ENCODE measurements around the gene PTPN7.
A peak's percentile ranks its signal among the peaks of the same experiment; 100 is the strongest.

Gene PTPN7

DNA sequence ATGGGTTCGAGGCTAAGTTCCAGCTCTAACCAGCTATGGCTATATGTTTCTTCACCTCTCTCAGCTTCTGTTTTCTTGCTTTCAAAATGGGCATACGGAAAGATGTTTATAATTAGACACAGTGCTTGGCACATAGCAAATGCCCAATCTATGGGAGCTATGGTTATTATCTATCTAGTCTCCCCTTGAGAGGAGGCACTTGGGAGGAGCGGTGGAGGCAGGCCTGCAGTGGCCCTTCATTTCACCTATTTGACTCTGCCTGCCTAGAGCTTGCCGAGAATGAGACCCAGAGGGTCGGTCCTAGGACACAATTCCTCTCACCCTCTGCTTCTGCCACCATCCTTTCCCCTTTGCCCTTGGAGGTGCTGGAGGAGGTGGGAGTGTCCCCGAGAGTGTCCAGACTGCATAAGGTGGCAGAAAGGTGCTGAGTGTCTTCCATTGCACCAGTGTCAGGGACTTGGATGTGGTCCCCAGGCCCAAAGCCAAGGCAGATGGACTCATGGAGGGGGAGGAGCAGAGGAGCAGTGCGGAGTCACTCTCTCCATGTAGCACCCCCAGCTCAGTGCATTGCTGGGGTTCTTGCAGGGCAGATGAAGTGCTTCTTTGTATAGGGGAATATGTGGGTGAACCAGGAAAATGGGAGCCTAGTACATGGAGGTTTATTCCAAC, 42.2 kb upstream of the PTPN7 start:
- TF ChIP-seq, protein P1, sequence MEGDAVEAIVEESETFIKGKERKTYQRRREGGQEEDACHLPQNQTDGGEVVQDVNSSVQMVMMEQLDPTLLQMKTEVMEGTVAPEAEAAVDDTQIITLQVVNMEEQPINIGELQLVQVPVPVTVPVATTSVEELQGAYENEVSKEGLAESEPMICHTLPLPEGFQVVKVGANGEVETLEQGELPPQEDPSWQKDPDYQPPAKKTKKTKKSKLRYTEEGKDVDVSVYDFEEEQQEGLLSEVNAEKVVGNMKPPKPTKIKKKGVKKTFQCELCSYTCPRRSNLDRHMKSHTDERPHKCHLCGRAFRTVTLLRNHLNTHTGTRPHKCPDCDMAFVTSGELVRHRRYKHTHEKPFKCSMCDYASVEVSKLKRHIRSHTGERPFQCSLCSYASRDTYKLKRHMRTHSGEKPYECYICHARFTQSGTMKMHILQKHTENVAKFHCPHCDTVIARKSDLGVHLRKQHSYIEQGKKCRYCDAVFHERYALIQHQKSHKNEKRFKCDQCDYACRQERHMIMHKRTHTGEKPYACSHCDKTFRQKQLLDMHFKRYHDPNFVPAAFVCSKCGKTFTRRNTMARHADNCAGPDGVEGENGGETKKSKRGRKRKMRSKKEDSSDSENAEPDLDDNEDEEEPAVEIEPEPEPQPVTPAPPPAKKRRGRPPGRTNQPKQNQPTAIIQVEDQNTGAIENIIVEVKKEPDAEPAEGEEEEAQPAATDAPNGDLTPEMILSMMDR (IDR thresholded peaks at IDR 0.05; ENCODE audit: low read depth, low read length): no peak
- DNase-seq (ENCODE audit: low read depth in 2 of 2): no peak
- H3K4me3 ChIP-seq (replicated peaks in 1 of 2; ENCODE audit: low read depth in 2 of 2, low read length in 2 of 2): no peak overlapping the region

- TF ChIP-seq, protein P1 (IDR thresholded peaks at IDR 0.05; ENCODE audit: low read depth, low read length): no peak
- no peak overlapping the region for H3K4me3 ChIP-seq (replicated peaks in 1 of 2; ENCODE audit: low read depth in 2 of 2, low read length in 2 of 2)
- no peak for DNase-seq (ENCODE audit: low read depth in 2 of 2)
Observed at GRCh38 chr1:202201971-202202370, 41.6 kb upstream of the PTPN7 start.

GRCh38 chr1:202201266-202201665, 40.9 kb upstream of the PTPN7 start:
- no peak for DNase-seq (ENCODE audit: low read depth in 2 of 2)
- no peak overlapping the region for H3K4me3 ChIP-seq (replicated peaks in 1 of 2; ENCODE audit: low read depth in 2 of 2, low read length in 2 of 2)
- TF ChIP-seq, protein P1 (IDR thresholded peaks at IDR 0.05; ENCODE audit: low read depth, low read length): no peak

DNA sequence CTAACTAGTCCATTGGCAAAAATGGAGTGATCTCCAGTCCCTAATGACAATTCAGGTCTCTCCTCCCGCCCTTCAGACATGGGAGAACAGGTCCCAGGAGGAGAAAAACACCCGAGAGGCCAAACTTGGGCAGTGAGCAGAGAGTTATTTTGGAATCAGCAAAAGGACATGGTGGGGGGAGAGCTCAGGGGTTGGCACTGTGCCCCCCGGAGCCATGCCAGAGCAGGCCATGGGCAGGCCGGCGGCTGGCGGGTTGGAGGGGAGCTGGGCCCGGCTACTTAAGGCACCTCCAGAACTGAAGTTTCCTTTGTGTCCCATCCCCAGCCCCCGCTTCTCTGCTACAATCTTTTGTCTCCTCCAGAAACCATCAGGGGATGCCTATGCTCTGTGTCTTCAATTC, 40.3 kb upstream of the PTPN7 start:
- DNase-seq (ENCODE audit: low read depth in 2 of 2): no peak
- TF ChIP-seq, protein P1 (IDR thresholded peaks at IDR 0.05; ENCODE audit: low read depth, low read length): no peak
- H3K4me3 ChIP-seq (replicated peaks in 1 of 2; ENCODE audit: low read depth in 2 of 2, low read length in 2 of 2): no peak overlapping the region

DNA sequence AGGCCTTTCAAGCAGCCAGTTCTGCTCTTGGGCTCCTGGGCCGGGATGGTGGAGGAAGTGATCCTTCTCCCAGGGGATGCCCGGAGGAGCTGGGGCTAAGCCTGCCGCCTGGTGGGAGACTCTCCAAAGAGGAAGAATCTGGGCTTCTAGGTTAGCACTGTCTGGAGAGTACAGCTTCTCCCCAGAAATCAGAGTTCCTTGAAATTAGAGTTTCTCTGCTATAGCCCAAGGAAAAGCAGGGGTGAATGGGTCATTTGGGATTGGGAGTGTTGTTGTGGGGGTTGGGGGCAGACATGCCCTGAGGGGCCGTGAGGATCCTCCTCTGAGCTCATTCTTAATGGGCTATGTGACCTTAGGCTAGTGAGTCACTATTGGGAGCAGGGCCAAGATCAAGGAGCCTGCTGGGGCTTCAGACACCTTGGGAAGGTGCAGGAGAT, 39.7 kb upstream of the PTPN7 start:
- peak; percentile 10 to 19 for DNase-seq (ENCODE audit: low read depth in 2 of 2)
- TF ChIP-seq, protein P1 (IDR thresholded peaks at IDR 0.05; ENCODE audit: low read depth, low read length): peak; percentile 21
- no peak overlapping the region for H3K4me3 ChIP-seq (replicated peaks in 1 of 2; ENCODE audit: low read depth in 2 of 2, low read length in 2 of 2)

DNA sequence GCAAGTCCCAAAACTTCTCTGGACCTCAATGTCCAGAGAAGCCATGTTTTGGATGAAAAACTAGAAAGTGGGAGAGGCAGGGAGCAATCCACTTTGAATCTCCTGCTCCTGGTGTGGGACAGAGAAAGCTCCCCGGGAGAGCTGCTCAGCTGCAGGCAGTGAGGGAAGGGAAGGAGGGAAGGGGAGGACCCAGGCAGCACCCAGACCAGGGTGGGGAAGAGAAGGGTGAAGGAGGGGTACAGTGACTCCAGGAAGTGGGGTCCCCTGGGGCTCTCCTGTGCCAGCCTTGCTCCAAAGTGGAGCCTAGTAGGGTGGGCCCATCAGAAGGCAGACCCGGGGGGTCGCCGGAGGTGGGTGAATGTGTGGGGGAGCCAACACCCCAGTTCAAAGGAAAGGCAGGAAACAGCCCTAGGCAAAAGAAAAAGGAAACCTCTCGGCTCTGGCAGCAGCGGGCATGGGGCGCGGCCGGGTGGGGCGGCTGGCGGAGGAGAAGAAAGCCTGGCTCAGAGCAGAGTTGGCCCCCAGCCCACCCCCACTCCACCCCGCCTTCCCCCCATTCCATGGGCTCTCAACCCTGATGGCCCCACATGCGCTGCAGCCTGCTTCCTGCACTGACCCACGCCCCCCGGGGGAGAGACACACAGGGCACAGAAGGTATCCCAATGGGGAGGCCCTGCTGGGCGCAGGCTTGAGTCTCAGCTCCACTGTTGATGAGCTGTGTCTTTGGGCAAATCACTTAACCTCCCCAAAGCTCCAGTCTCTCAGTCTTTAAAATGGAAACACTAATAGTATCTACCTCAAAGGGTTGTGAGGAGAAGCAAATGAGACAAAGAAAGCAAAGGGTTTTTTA, 38.9 kb upstream of the PTPN7 start:
- DNase-seq (ENCODE audit: low read depth in 2 of 2): no peak
- TF ChIP-seq, protein P1 (IDR thresholded peaks at IDR 0.05; ENCODE audit: low read depth, low read length): no peak
- no peak overlapping the region for H3K4me3 ChIP-seq (replicated peaks in 1 of 2; ENCODE audit: low read depth in 2 of 2, low read length in 2 of 2)

All from cardiac fibroblast (primary cell).